T-helper 1 cell treated with Interleukin-12 subunit alpha and Interleukin-12 subunit beta and Interleukin-4 antibody, amounts not matched to agents 30 μg/mL and 1 μg/mL, for 36 hours (primary cell): ENCODE results near the gene TTC7B.
A peak's percentile ranks its signal among the peaks of the same experiment; 100 is the strongest.

Experiments
- H3K27ac Mint-ChIP-seq: one replicate; pipeline ENCODE4 v1.8.0; 2021; ENCODE audit warnings: mild to moderate bottlenecking, mixed read lengths
- H3K27me3 Mint-ChIP-seq: one replicate; pipeline ENCODE4 v1.8.0; 2021; ENCODE audit warnings: low read depth, mixed read lengths
- H3K36me3 Mint-ChIP-seq: one replicate; pipeline ENCODE4 v1.8.0; 2021; ENCODE audit warnings: low read depth, mixed read lengths
- H3K4me1 Mint-ChIP-seq: one replicate; pipeline ENCODE4 v1.8.0; 2021; ENCODE audit warnings: low read depth, mixed read lengths
- H3K4me3 Mint-ChIP-seq: one replicate; pipeline ENCODE4 v1.8.0; 2021; ENCODE audit warnings: mild to moderate bottlenecking, moderate library complexity, mixed read lengths
- H3K9me3 Mint-ChIP-seq: one replicate; pipeline ENCODE4 v1.8.0; 2021; ENCODE audit warnings: mixed read lengths

TTC7B gene

DNA sequence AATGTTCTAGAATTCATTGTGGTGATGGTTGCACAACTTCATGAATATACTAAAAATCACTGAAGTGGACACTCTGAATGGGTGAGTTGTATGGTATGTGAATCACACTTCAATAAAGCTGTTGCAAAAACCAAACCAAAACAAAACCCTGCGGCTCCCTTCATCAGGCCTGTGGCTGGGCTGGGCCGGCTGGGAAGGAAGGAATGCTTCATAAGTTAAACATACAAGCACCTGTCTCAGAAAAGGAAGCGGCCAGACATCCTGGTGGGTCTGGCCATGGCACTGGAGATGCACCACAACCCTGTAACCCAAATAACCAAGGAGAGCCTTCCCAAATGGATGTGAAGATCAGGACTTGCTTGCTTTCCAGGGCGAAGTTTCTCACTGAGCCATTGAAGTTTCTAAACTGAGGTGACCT lies 34.9 kb downstream of the TTC7B start:
- Mint-ChIP-seq H3K4me3 (no peak overlapping the region), H3K4me1 (no peaks in the 10 kb centered on the region), H3K27ac (no peak overlapping the region), H3K9me3 (no peaks in the 10 kb centered on the region), H3K36me3 (no peaks in the 10 kb centered on the region), H3K27me3 (no peaks in the 10 kb centered on the region)

DNA sequence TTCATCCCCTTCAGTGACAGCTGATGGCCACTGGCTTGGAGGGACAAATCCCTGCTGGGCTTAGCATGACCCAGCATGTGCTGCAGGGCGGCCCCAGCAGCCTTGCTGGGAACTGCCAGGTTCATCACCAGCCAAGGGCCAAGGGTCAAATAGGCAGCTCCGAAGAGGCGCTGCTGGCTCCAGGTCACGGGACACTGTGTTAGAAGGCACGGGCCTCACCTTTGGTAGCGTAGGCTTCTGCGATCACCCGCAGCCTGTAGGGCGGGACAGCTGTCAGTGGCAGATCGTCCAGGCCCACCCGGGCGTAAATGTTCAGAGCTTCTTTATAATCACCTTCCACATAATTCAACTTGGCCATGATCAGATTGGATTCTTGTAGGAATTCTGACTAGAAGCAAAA lies 35.7 kb downstream of the TTC7B start:
- Mint-ChIP-seq H3K9me3 (no peaks in the 10 kb centered on the region), H3K27me3 (no peaks in the 10 kb centered on the region), H3K4me3 (no peak overlapping the region)

DNA sequence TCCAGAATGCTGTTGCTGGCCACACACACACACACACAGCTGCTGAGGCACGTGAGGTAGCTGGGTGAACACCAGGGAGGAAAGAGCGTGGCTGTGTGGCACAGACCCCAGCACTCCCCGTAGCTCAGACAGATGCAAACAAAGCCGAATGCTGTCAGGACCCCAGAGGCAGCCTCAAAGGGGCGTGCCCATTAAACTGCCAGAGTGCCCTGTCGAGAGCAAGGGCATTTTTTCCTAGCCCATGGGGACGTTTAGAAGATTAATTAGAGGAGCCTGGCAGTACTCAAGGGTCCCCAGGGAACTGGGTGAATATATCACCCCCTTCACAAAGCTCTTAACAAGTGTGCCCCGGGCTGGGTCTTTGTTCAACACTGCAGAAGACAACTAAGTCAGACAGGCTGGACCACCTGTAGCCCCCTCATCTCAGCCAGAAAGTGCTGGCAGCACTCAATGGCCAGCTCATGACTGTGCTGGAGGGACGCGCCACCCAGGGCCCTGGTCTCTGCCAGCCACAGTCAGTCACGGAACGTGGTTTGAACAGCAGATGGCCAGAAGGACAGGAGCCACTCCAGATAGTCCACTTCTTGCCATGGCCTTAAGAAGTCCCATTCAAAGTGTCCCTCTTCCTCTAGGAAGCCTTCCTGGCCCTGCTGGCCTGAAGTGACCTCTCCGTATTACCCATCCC lies 37.5 kb downstream of the TTC7B start:
- Mint-ChIP-seq H3K4me3 (no peak overlapping the region), H3K4me1 (no peaks in the 10 kb centered on the region), H3K27ac (no peak overlapping the region), H3K9me3 (no peaks in the 10 kb centered on the region), H3K36me3 (no peaks in the 10 kb centered on the region), H3K27me3 (no peaks in the 10 kb centered on the region)

More for the DNA sequence above, 35.7 kb downstream of the TTC7B start:
- Mint-ChIP-seq H3K27ac (no peak overlapping the region), H3K36me3 (no peaks in the 10 kb centered on the region), H3K4me1 (no peaks in the 10 kb centered on the region)

DNA sequence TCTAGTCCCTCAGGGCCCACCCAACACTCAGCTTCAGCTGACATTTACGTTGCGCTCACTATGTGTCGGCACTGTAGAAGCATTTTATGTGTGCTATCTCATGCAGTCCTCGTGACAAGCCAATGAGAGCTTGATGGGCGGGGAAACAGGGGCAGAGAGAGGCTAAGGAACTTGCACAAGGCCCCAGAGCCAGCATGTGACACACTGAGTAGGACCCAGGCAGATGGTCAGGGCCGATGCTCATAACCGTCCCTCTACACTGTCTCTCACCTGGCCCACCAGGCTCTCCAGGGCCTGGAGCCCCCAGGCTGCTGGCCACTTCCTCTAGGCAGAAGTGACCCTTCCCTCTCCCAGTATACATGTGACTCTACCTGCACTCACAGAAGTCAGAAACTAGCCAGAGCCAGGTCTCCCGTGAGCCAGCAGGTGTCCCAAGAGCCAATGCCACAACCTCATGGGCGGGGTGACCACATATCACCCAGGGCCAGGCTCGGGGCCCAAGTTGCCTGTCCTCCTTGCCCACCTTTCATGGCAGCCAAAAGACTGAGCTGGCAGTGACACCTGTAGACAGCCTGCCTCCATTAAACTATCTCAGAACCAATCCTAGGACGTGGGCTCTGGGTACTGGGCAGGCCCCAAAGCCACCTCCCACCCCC lies 38.3 kb downstream of the TTC7B start:
- Mint-ChIP-seq H3K27ac (no peak overlapping the region), H3K4me1 (no peaks in the 10 kb centered on the region)

DNA sequence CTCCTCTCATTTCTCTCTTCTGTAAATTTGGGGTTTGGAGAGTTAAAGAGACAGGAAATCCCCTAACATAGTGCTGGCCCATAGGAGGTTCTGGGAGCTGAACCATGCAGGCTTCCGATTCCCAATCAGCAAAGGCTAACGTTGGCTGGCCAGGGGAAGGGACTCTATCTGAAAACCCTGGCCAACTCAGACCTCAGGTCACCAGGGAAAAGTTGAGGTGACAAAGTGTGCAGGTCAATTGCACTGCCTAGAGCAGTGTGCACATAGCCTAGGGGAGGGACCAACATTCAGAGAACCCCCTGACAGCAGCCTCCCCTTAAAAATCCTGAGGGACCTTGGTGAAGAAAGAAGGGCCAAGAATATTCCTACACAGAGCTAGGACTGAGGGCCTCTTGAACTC lies 38.9 kb downstream of the TTC7B start:
- H3K4me1 Mint-ChIP-seq: no peaks in the 10 kb centered on the region

More for the DNA sequence above, 38.3 kb downstream of the TTC7B start:
- Mint-ChIP-seq H3K9me3 (no peaks in the 10 kb centered on the region), H3K36me3 (no peaks in the 10 kb centered on the region), H3K27me3 (no peaks in the 10 kb centered on the region), H3K4me3 (no peak overlapping the region)

DNA sequence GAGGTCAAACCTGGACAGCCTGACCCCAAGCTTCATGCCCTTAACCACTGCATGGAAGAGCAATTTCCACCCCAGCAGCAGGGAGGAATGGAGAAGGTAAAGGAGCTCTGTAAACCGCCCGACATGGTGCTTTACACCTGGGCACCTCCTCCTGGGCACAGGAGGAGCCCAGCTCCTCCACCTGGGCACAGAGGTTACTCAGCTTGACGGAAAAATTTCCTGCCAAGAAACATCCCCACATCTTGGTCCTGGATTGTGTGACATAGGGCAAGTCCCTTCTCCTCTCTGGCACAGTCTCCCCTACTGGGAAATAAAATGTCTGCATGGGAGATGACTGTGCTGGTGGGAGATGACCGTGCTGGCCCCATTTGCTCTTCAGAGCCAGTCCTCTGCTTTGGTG lies 40.8 kb downstream of the TTC7B start:
- Mint-ChIP-seq H3K9me3 (no peaks in the 10 kb centered on the region), H3K36me3 (no peaks in the 10 kb centered on the region), H3K27me3 (no peaks in the 10 kb centered on the region), H3K4me1 (no peaks in the 10 kb centered on the region), H3K27ac (no peak overlapping the region), H3K4me3 (no peak overlapping the region)

More for the DNA sequence above, 38.9 kb downstream of the TTC7B start:
- Mint-ChIP-seq H3K27me3 (no peaks in the 10 kb centered on the region), H3K27ac (no peak overlapping the region), H3K36me3 (no peaks in the 10 kb centered on the region), H3K4me3 (no peak overlapping the region), H3K9me3 (no peaks in the 10 kb centered on the region)

DNA sequence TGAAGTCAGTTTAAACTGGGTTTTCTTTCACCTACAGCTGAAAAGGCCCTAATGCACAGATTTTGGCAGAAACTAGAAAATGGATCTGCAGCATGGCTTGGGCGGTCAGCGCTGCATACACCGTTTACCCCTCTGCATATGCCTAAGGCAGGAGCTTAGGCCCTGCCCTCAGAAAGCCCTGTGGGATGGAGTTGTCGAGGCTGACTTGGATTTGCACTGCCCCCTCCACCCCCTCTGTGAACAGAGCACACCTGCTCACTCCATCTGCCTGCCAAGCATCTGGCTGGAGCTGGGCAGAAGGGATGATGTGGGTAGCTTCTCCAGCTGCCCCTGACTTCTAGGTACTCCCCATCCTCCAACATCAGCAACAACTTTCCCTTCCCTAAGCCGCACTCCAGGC lies 41.9 kb downstream of the TTC7B start:
- no peak overlapping the region for H3K4me3 Mint-ChIP-seq
- H3K9me3 Mint-ChIP-seq: no peaks in the 10 kb centered on the region
- H3K36me3 Mint-ChIP-seq: no peaks in the 10 kb centered on the region
- no peaks in the 10 kb centered on the region for H3K27me3 Mint-ChIP-seq
- H3K27ac Mint-ChIP-seq: no peak overlapping the region
- H3K4me1 Mint-ChIP-seq: no peaks in the 10 kb centered on the region

DNA sequence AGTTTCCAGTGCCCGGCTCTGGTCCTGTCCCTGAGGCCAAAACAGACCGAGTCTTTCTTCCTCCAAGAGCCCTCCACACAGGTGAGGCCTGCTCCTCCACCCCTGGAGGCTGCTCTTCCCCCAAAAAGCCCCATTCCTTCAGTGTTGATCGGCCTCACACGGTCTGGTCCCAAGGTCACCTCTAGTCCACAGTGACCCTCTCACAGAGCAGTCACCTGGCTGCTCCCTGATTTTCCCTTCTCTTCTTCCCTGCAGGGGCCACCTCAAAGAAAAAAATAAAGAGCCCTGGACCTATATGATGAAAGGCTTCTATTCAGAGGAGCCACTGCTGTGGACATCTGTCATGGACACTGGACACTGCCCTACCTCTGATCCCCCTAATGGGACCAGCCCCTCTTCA lies 42.5 kb downstream of the TTC7B start:
- no peak overlapping the region for H3K27ac Mint-ChIP-seq
- no peaks in the 10 kb centered on the region for H3K4me1 Mint-ChIP-seq
- no peaks in the 10 kb centered on the region for H3K27me3 Mint-ChIP-seq
- H3K4me3 Mint-ChIP-seq: no peak overlapping the region
- H3K9me3 Mint-ChIP-seq: no peaks in the 10 kb centered on the region
- no peaks in the 10 kb centered on the region for H3K36me3 Mint-ChIP-seq

DNA sequence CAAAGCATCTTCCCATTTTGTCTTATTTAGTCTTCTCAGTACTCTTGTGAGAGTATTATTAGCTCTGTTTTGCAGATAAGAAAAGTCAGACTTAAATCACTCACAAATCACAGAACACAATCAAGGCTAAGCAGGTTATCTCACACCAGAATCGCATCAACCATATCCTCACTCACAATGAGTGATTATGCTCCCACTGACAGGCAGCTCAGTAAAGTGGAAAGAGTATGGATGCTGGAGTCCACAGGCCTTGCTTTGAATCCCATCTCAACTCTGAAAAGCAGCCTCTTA lies 43.1 kb downstream of the TTC7B start:
- H3K4me1 Mint-ChIP-seq: no peaks in the 10 kb centered on the region
- H3K27me3 Mint-ChIP-seq: peaks cover 3% of the 10 kb centered on the region
- peaks cover 4% of the 10 kb centered on the region for H3K9me3 Mint-ChIP-seq
- H3K4me3 Mint-ChIP-seq: no peak overlapping the region
- no peaks in the 10 kb centered on the region for H3K36me3 Mint-ChIP-seq
- H3K27ac Mint-ChIP-seq: no peak overlapping the region

DNA sequence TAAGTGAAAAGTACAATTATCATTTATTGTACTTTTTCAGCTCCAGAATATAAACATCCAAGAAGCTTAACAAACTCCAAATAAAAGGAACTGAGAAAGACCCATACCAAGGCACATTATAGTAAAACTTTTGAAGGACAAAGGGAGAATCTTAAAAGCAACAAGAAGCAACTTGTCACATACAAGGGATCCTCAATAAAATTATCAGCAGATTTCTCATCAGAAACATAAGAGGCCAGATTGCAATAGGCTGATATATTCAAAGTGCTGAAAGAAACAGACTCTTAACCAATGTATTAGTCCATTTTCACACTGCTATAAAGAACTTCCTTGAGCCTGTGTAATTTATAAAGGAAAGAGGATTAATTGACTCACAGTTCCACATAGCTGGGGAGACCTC lies 48.3 kb downstream of the TTC7B start:
- Mint-ChIP-seq H3K4me3 (no peak overlapping the region), H3K9me3 (peaks cover 40% of the 10 kb centered on the region), H3K36me3 (peaks cover 5% of the 10 kb centered on the region), H3K27ac (no peak overlapping the region), H3K4me1 (no peaks in the 10 kb centered on the region), H3K27me3 (peaks cover 22% of the 10 kb centered on the region)

DNA sequence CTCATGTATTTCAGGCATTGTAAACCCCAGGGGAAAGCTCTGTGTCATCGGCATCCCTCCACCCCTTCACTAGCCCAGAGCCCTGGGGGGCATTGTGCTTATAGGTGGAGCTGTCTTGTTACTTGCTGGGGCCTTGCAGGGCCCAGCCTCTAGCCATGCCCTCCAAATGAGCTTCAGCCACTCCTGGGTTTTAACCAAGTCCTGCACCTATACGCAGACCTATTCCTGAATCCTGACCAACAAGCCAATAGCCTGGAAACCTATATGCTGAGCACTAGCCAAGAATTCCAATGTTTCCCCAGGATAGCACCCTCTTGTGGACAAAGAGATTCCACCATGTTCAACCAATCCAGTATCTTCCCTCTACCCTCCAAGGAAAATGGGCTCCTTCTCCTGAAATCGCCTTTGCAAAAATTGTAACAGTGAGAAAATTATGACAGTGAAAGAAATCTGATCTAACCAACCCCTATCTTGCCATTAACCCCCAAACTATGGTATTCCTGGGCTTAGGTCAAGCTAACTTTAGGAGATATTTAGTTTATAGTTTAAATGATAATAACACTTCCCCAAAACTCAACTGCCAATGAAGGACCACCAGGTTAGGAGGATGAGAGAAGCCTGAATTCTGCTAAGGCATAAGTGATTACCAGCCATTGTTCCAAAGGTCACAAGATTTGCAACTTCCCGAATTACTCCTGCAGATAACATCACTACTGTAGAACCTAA lies 55.5 kb downstream of the TTC7B start:
- Mint-ChIP-seq H3K4me3 (no peak overlapping the region), H3K27ac (no peak overlapping the region), H3K4me1 (peaks cover 13% of the 10 kb centered on the region), H3K27me3 (peaks cover 36% of the 10 kb centered on the region), H3K9me3 (peaks cover 21% of the 10 kb centered on the region), H3K36me3 (peaks cover 2% of the 10 kb centered on the region)

DNA sequence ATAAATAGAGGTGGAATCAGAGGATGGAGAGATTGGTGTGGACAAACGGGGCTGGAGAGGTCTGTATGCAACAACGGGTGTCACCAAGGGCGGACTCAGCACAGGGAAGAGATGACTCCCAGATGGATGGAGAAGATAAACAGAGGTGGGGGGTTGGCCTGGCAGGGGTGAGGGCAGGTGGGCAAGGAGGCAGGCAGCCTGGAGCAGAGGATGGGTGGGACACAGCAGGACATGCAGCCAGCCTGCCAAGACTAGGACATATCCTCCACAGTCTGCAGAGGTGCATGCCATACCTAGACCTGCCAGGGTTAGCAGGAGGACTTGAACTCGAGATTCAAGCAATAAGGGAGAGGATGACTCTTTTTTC lies 56.2 kb downstream of the TTC7B start:
- Mint-ChIP-seq H3K36me3 (peaks cover 2% of the 10 kb centered on the region), H3K9me3 (peaks cover 19% of the 10 kb centered on the region), H3K4me1 (peaks cover 13% of the 10 kb centered on the region), H3K27me3 (peaks cover 37% of the 10 kb centered on the region), H3K4me3 (no peak overlapping the region), H3K27ac (no peak overlapping the region)

DNA sequence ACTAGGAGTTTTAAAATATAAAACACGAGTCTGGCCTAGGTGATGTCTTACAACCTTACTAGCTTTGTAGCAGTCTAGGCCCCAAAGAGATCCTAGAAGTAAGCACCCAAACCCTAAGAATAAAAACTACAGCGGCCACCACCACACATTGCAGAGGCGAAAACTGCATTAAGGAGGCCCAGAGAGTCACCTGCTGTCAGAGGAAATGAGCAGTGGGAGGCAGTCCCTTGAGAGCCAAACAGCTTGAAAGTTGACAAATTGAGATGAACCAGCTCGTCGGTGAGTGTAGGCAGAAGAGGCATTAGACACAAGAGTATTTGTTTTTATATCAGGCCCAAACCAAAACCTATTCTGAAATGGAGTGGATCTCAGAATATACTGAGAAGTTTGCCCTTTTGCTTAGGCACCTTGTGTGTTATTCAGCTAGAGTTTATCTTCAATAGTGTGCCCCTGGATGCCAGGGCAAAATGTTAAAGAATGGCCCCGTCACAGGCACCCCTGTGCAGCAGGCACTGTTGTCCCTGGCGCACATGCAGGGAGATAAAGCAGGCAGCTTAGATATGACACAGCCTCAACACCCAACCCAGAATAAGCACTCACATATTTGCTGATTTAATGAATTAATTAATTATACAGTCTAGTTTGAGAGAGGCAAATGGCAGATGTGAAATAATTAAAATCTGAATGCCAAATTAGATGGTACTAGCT lies 56.7 kb downstream of the TTC7B start:
- peak overlapping the region; percentile 74 for H3K4me3 Mint-ChIP-seq

DNA sequence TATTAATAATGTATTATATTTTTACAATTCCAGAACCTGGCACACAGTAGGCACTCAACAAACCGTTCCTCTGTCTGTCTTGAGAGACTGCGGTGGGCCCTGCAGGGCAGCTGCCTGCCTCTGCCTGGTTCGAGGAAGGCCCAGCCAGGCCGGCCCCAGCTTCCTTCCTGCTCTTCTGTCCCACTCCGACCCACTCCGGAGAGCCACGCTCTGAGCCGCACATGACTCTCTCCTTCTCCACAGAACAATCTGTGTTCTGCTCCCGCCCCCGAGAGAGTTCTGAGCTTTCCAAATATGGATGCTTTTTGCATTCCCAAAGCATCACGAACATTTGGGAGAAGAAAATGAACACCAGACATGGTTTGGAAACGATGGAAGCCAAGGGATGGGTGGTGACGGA lies 57.3 kb downstream of the TTC7B start:
- H3K36me3 Mint-ChIP-seq: peaks cover 2% of the 10 kb centered on the region
- H3K9me3 Mint-ChIP-seq: peaks cover 15% of the 10 kb centered on the region
- H3K27ac Mint-ChIP-seq: peak overlapping the region; percentile 81
- peak overlapping the region; percentile 74 for H3K4me3 Mint-ChIP-seq
- H3K4me1 Mint-ChIP-seq: peaks cover 13% of the 10 kb centered on the region
- H3K27me3 Mint-ChIP-seq: peaks cover 40% of the 10 kb centered on the region

More for the DNA sequence above, 56.7 kb downstream of the TTC7B start:
- peak overlapping the region; percentile 81 for H3K27ac Mint-ChIP-seq
- peaks cover 42% of the 10 kb centered on the region for H3K27me3 Mint-ChIP-seq
- H3K9me3 Mint-ChIP-seq: peaks cover 16% of the 10 kb centered on the region
- H3K4me1 Mint-ChIP-seq: peaks cover 13% of the 10 kb centered on the region
- H3K36me3 Mint-ChIP-seq: peaks cover 2% of the 10 kb centered on the region
